H9 (cell line): Measurements from ENCODE around the gene RALA. TPM values are rescaled to one million over a fixed set of nuclear protein-coding genes. Genes with fewer than 3 reads are reported as not detected.

Experiments
- DNase-seq: peaks from one replicate; pipeline ENCODE4 v3.0.0-alpha.2; 2017
- H2AFZ ChIP-seq: one replicate; pipeline ENCODE4 v1.6.1; 2013; ENCODE audit warnings: mild to moderate bottlenecking, low read length, control low read depth, moderate library complexity
- H2AK5ac ChIP-seq: 2 replicates; pipeline ENCODE4 v1.6.1; 2013; ENCODE audit warnings: low read length, control low read depth, mixed read lengths; ENCODE audit not compliant: insufficient read length
- H2BK120ac ChIP-seq: one replicate; pipeline ENCODE4 v1.6.1; 2013; ENCODE audit warnings: low read depth, mild to moderate bottlenecking, low read length, control low read depth, inconsistent platforms; ENCODE audit not compliant: poor library complexity, severe bottlenecking
- H2BK12ac ChIP-seq: 2 replicates; pipeline ENCODE4 v1.6.1; 2013; ENCODE audit warnings: low read length, control low read depth, mixed read lengths, low read depth; ENCODE audit not compliant: insufficient read length
- H2BK15ac ChIP-seq: 2 replicates; pipeline ENCODE4 v1.6.1; 2013; ENCODE audit warnings: low read depth, low read length, control low read depth
- H2BK20ac ChIP-seq: one replicate; pipeline ENCODE4 v1.6.1; 2013; ENCODE audit warnings: low read depth, mild to moderate bottlenecking, low read length, control low read depth, inconsistent platforms; ENCODE audit not compliant: poor library complexity, severe bottlenecking
- H2BK5ac ChIP-seq: 2 replicates; pipeline ENCODE4 v1.6.1; 2013; ENCODE audit warnings: low read length, control low read depth, mixed read lengths; ENCODE audit not compliant: insufficient read length
- H3K14ac ChIP-seq: 2 replicates; pipeline ENCODE4 v1.6.1; 2013; ENCODE audit warnings: low read length, control low read depth; ENCODE audit not compliant: insufficient read depth
- H3K18ac ChIP-seq: 2 replicates; pipeline ENCODE4 v1.6.1; 2013; ENCODE audit warnings: low read depth, mild to moderate bottlenecking, mixed read lengths, low read length, control low read depth; ENCODE audit not compliant: insufficient read length
- H3K23ac ChIP-seq: 2 replicates; pipeline ENCODE4 v1.6.1; 2013; ENCODE audit warnings: low read length, control low read depth, mixed read lengths, low read depth; ENCODE audit not compliant: insufficient read length
- H3K23me2 ChIP-seq: 2 replicates; pipeline ENCODE4 v1.6.1; 2013; ENCODE audit warnings: low read depth, mild to moderate bottlenecking, mixed read lengths, low read length, control low read depth; ENCODE audit not compliant: insufficient read length, poor library complexity, severe bottlenecking
- H3K27ac ChIP-seq: 2 replicates; pipeline ENCODE4 v1.5.1; 2013; ENCODE audit warnings: low read length, control low read depth, mixed read lengths, low read depth; ENCODE audit not compliant: insufficient read length
- H3K27me3 ChIP-seq: 2 replicates; pipeline ENCODE4 v1.6.1; 2013; ENCODE audit warnings: low read length, control low read depth, inconsistent platforms; ENCODE audit not compliant: insufficient read depth
- H3K4ac ChIP-seq: 2 replicates; pipeline ENCODE4 v1.6.1; 2013; ENCODE audit warnings: low read depth, mild to moderate bottlenecking, control low read depth, inconsistent platforms, low read length, moderate library complexity
- H3K4me1 ChIP-seq: 2 replicates; pipeline ENCODE4 v1.6.1; 2013; ENCODE audit warnings: low read length, control low read depth, inconsistent platforms; ENCODE audit not compliant: insufficient read depth
- H3K4me2 ChIP-seq: 2 replicates; pipeline ENCODE4 v1.6.1; 2013; ENCODE audit warnings: low read length, control low read depth, mixed read lengths; ENCODE audit not compliant: insufficient read length, insufficient read depth
- H3K56ac ChIP-seq: 2 replicates; pipeline ENCODE4 v1.6.1; 2013; ENCODE audit warnings: low read depth, mild to moderate bottlenecking, mixed read lengths, low read length, control low read depth; ENCODE audit not compliant: insufficient read length
- H3K79me1 ChIP-seq: 2 replicates; pipeline ENCODE4 v1.6.1; 2013; ENCODE audit warnings: low read depth, mild to moderate bottlenecking, moderate library complexity, low read length, control low read depth, inconsistent platforms; ENCODE audit not compliant: insufficient read depth, poor library complexity, severe bottlenecking
- H3K79me2 ChIP-seq: 2 replicates; pipeline ENCODE4 v1.6.1; 2013; ENCODE audit warnings: low read length, control low read depth, inconsistent platforms; ENCODE audit not compliant: insufficient read depth
- H3K9ac ChIP-seq: 2 replicates; pipeline ENCODE4 v1.6.1; 2013; ENCODE audit warnings: low read length, control low read depth, mixed read lengths; ENCODE audit not compliant: insufficient read length; ENCODE audit errors: extremely low read depth
- H3K9me3 ChIP-seq: one replicate; pipeline ENCODE4 v1.6.1; 2013; ENCODE audit warnings: low read depth, low read length, inconsistent platforms; ENCODE audit not compliant: control insufficient read depth
- H3T11ph ChIP-seq: one replicate; pipeline ENCODE4 v1.6.1; 2013; ENCODE audit warnings: mild to moderate bottlenecking, low read length, control low read depth, inconsistent platforms
- H4K20me1 ChIP-seq: one replicate; pipeline ENCODE4 v1.6.1; 2013; ENCODE audit not compliant: control insufficient read depth, insufficient read length, insufficient read depth
- H4K5ac ChIP-seq: 2 replicates; pipeline ENCODE4 v1.6.1; 2013; ENCODE audit warnings: low read depth, mild to moderate bottlenecking, mixed read lengths, low read length, control low read depth; ENCODE audit not compliant: insufficient read length
- H4K8ac ChIP-seq: replicated peaks from 2 replicates; pipeline ENCODE4 v1.6.1; 2013; ENCODE audit warnings: low read length, control low read depth, mixed read lengths, low read depth; ENCODE audit not compliant: insufficient read length
- H4K91ac ChIP-seq: 2 replicates; pipeline ENCODE4 v1.6.1; 2013; ENCODE audit warnings: low read depth, mild to moderate bottlenecking, moderate library complexity, mixed read lengths, low read length, control low read depth; ENCODE audit not compliant: insufficient read length
- H3K27ac Mint-ChIP-seq, 3 experiments: 2 replicates in 2 of 3; 3 replicates in 1 of 3; pipeline ENCODE4 v1.8.0; 2020 to 2021; ENCODE audit warnings: mixed read lengths in 3 of 3, mild to moderate bottlenecking in 1 of 3, moderate library complexity in 1 of 3
- H3K27me3 Mint-ChIP-seq: 2 replicates; pipeline ENCODE4 v1.8.0; 2021; ENCODE audit warnings: low read depth, mild to moderate bottlenecking, moderate library complexity, mixed read lengths
- H3K36me3 Mint-ChIP-seq, 3 experiments: 2 replicates in 2 of 3; 3 replicates in 1 of 3; pipeline ENCODE4 v1.8.0; 2020 to 2021; ENCODE audit warnings: low read depth in 3 of 3, mixed read lengths in 3 of 3; ENCODE audit not compliant: insufficient read depth in 1 of 3
- H3K4me1 Mint-ChIP-seq, 2 experiments: 2 replicates each; pipeline ENCODE4 v1.8.0; 2020; ENCODE audit warnings: mixed read lengths in 2 of 2
- H3K4me3 Mint-ChIP-seq, 2 experiments: 2 replicates in 1 of 2; 3 replicates in 1 of 2; pipeline ENCODE4 v1.8.0; 2020 to 2021; ENCODE audit warnings: mild to moderate bottlenecking in 2 of 2, mixed read lengths in 2 of 2, moderate library complexity in 1 of 2
- H3K9me3 Mint-ChIP-seq, 2 experiments: 2 replicates in 1 of 2; 3 replicates in 1 of 2; pipeline ENCODE4 v1.8.0; 2020; ENCODE audit warnings: mild to moderate bottlenecking in 2 of 2, mixed read lengths in 2 of 2, moderate library complexity in 1 of 2
- CTCF ChIP-seq: fragments of 200-600 bp; sonication (generic); conservative IDR thresholded peaks from 3 replicates; pipeline ENCODE4 v1.8.0; 2021; ENCODE audit warnings: antibody characterized with exemption, mild to moderate bottlenecking
- WGBS: extraction: QIAGEN DNeasy Blood & Tissue Kit; methylation state at CpG from one replicate; pipeline ENCODE4 v1.1.7; 2013; ENCODE audit warnings: missing lambda C conversion rate, low lambda C conversion rate, mixed read lengths; ENCODE audit not compliant: insufficient read length; ENCODE audit errors: extremely low coverage; 5-methylcytosine and 5-hydroxymethylcytosine counted together
- total RNA-seq: library from RNA; stranded (reverse); gene quantifications from 2 replicates; pipeline ENCODE4 v1.2.1, GENCODE V29; 2021

The RALA gene
- total RNA-seq, 1 experiment from 2014 or later, result 57.5 TPM

- Mint-ChIP-seq H3K36me3 (no peaks in the 10 kb centered on the region), H3K9me3 (no peaks in the 10 kb centered on the region), H3K4me1 (peaks cover 3 to 12% of the 10 kb centered on the region in 2 experiments), H3K4me3 (no peak overlapping the region), H3K27me3 (peaks cover 21% of the 10 kb centered on the region), H3K27ac (no peak overlapping the region)
- DNase-seq, result no peak
- Histone ChIP-seq H2BK120ac (no peak overlapping the region), H4K20me1 (no peaks in the 10 kb centered on the region), H2BK5ac (no peak overlapping the region), H3K4me1 (no peaks in the 10 kb centered on the region; the same call in 1 of the 2 replicates), H3K14ac (no peak overlapping the region), H2AK5ac (no peak overlapping the region), H3K23ac (no peak overlapping the region), H3K18ac (no peak overlapping the region), H2AFZ (no peak overlapping the region), H3K23me2 (peaks cover 2% of the 10 kb centered on the region), H3K27ac (no peak overlapping the region), H3K9ac (no peak overlapping the region), H4K5ac (no peak overlapping the region), H3K79me1 (no peaks in the 10 kb centered on the region), H3K56ac (no peak overlapping the region), H3K9me3 (no peaks in the 10 kb centered on the region), H2BK12ac (no peak overlapping the region), H3K27me3 (no peaks in the 10 kb centered on the region; the same call in 1 of the 2 replicates), H3K79me2 (no peaks in the 10 kb centered on the region), H3K4ac (no peak overlapping the region), H2BK20ac (no peak overlapping the region), H4K91ac (no peak overlapping the region), H4K8ac (no peak overlapping the region), H3T11ph (no peak overlapping the region), H2BK15ac (no peak overlapping the region), H3K4me2 (no peak overlapping the region)
- no peak for TF ChIP-seq CTCF
- no CpG with 5 or more reads among the region's 2 CpGs for WGBS
Observed at GRCh38 chr7:39606941-39607340, 16.4 kb upstream of the RALA start.
